Uterus (tissue), 2 donors: ENCODE measurements around the gene TRIM33.

Source experiments
- POLR2A ChIP-seq, 2 donors: fragments of 450-650 bp; IDR thresholded peaks; one replicate each; pipeline ENCODE4 v1.6.1; 2016; ENCODE audit warnings: antibody characterized with exemption in 2 of 2, mild to moderate bottlenecking in 1 of 2, moderate library complexity in 1 of 2
- TF ChIP-seq, protein P1 (sequence below), 4 experiments: fragments of 200-600 bp in 2 of 4; fragments of 450-650 bp in 2 of 4; sonication (generic) in 2 of 4; IDR thresholded peaks; one replicate each; pipeline ENCODE4 v1.5.1; 2016 to 2019; ENCODE audit warnings: antibody characterized with exemption in 4 of 4, mild to moderate bottlenecking in 2 of 4, moderate library complexity in 1 of 4

DNA sequence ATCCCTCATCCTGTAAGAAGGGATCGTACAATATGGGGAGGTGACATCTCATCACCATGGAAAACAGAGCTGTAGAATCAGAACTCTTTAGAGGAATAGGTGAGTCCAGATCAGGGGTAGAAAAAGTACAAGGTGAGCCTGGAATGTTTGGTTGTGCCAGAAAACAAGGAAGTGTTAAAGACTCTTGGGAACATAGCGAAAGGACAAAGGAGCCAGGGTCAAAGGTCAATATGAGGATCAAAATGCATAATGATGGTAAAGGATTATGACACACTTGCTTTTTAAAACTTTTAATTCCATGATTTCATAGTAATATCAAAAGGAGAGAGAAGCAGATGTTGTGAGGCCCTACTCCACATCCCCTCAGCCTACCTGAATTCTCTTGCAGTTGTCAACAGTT lies 19.2 kb upstream of the TRIM33 start:
- TF ChIP-seq, protein P1, sequence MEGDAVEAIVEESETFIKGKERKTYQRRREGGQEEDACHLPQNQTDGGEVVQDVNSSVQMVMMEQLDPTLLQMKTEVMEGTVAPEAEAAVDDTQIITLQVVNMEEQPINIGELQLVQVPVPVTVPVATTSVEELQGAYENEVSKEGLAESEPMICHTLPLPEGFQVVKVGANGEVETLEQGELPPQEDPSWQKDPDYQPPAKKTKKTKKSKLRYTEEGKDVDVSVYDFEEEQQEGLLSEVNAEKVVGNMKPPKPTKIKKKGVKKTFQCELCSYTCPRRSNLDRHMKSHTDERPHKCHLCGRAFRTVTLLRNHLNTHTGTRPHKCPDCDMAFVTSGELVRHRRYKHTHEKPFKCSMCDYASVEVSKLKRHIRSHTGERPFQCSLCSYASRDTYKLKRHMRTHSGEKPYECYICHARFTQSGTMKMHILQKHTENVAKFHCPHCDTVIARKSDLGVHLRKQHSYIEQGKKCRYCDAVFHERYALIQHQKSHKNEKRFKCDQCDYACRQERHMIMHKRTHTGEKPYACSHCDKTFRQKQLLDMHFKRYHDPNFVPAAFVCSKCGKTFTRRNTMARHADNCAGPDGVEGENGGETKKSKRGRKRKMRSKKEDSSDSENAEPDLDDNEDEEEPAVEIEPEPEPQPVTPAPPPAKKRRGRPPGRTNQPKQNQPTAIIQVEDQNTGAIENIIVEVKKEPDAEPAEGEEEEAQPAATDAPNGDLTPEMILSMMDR (IDR thresholded peaks at IDR 0.05) = no peak
- TF ChIP-seq POLR2A (IDR thresholded peaks at IDR 0.05) = no peak
